HG02943 (cell line): ENCODE results near the gene ZNF584.
A peak's percentile ranks its signal among the peaks of the same experiment; 100 is the strongest.

Experiments
- ATAC-seq: cut with Tn5 transposase; IDR thresholded peaks from one replicate; pipeline ENCODE4 v1.9.1; 2021; ENCODE audit warnings: mild to moderate bottlenecking, low read depth, moderate library complexity; ENCODE audit not compliant: unreplicated experiment

Gene ZNF584

GRCh38 chr19:58385891-58386575 lies 22.4 kb upstream of the ZNF584 start:
- ATAC-seq: peak; percentile 6

- ATAC-seq: peak; percentile 85
These were observed 21.7 kb upstream of the ZNF584 start, which contains the start of gene RPS5 for GRCh38 chr19:58386576-58387337. RPS5 (plus strand) TSS chr19:58387269; CDS start chr19:58388138, 869 bp downstream.

- peak; percentile 11 for ATAC-seq
These were observed 20.9 kb upstream of the ZNF584 start for GRCh38 chr19:58387338-58388174.

- ATAC-seq: no peak
These were observed 20.3 kb upstream of the ZNF584 start for GRCh38 chr19:58388175-58388526.

- ATAC-seq: no peak
These were observed 15.3 kb upstream of the ZNF584 start for GRCh38 chr19:58392945-58393724.

- ATAC-seq: no peak
These were observed 14.8 kb upstream of the ZNF584 start for GRCh38 chr19:58393725-58394033.

- no peak for ATAC-seq
These were observed 13.6 kb upstream of the ZNF584 start for GRCh38 chr19:58394821-58395219.

GRCh38 chr19:58395220-58395978 lies 13.1 kb upstream of the ZNF584 start, which contains the start of gene RNF225:
RNF225 (plus strand) TSS chr19:58395656; CDS start chr19:58396090, 434 bp downstream.
- ATAC-seq: no peak

GRCh38 chr19:58395979-58396627 lies 12.3 kb upstream of the ZNF584 start:
- no peak for ATAC-seq

GRCh38 chr19:58396691-58397532 lies 11.5 kb upstream of the ZNF584 start:
- no peak for ATAC-seq

GRCh38 chr19:58397533-58398037 lies 10.9 kb upstream of the ZNF584 start:
- ATAC-seq: no peak

- no peak for ATAC-seq
These were observed 10.4 kb upstream of the ZNF584 start for GRCh38 chr19:58398087-58398486.

GRCh38 chr19:58398545-58398944 lies 9.9 kb upstream of the ZNF584 start:
- ATAC-seq: no peak

GRCh38 chr19:58399903-58400302 lies 8.5 kb upstream of the ZNF584 start:
- ATAC-seq: no peak

- ATAC-seq: no peak
These were observed 8.0 kb upstream of the ZNF584 start for GRCh38 chr19:58400316-58400915.

GRCh38 chr19:58400916-58401839 lies 7.3 kb upstream of the ZNF584 start:
- ATAC-seq: peak; percentile 96
